ENCODE results near the gene PPFIA3. TPM values are rescaled to one million over a fixed set of nuclear protein-coding genes. Genes with fewer than 3 reads are reported as not detected.
"Not testable (repeated sequence)": the region's sequence is repeated elsewhere in the genome, so short reads cannot be mapped to it uniquely, and the experiment has no call there.

PPFIA3 gene
- total RNA-seq, 4 donors from 2014 or later: 1.8 to 6.7 (median 3.5) TPM

DNA sequence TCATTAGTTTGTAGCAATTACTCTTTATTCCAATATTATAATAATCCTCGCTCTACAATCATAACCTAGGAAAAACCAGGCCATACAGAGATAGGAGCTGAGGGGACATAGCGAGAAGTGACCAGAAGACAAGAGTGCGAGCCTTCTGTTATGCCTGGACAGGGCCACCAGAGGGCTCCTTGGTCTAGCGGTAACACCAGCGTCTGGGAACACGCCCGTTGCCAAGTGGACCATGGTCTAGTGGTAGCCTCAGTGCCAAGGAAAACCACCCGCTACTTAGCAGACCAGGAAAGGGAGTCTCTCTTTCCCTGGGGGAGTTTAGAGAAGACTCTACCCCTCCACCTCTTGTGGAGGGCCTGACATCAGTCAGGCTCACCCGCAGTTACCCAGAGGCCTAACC is 44.5 kb upstream of the PPFIA3 start:
- H3K9me3 ChIP-seq, H3K4me1 ChIP-seq, H3K4me3 ChIP-seq, H3K27ac ChIP-seq, H3K36me3 ChIP-seq: not testable (repeated sequence)
- TF ChIP-seq CTCF (IDR thresholded peaks at IDR 0.05): peak; percentile 57 to 73 (median 62)
- peak; percentile 37 to 57 for DNase-seq (ENCODE audit: low spot score in 2 of 2)
- H3K27me3 ChIP-seq: peaks cover 4 to 44% of the 10 kb centered on the region in 2 donors
- 12 to 15% methylated on average over 9 of the region's 9 CpGs for WGBS, 2 donors

DNA sequence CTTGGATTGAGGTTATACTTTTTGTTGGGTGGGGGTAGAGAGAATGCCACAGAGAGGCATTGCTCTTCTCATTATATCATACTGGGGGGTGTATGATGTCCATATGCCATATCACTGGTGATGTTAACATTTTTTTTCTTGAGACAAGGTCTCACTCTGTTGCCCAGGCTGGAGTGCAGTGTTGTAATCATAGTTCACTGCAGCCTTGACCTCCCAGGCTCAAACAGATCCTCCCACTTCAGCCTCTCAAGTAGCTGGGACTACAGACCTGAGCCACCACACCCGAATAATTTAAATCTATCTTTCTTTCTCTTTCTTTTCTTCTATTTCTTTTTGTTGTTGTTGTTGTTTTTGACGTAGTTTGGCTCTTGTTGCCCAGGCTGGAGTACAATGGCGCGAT is 39.0 kb upstream of the PPFIA3 start:
- Histone ChIP-seq H3K27me3 (no peaks in the 10 kb centered on the region), H3K4me3 (no peak overlapping the region), H3K4me1 (peaks cover 0 to 8% (median 4%) of the 10 kb centered on the region in 4 donors), H3K36me3 (no peaks in the 10 kb centered on the region), H3K27ac (no peak overlapping the region), H3K9me3 (no peaks in the 10 kb centered on the region)
- DNase-seq (ENCODE audit: low spot score in 2 of 2): no peak
- TF ChIP-seq EP300 (IDR thresholded peaks at IDR 0.05) (no peak), POLR2A (IDR thresholded peaks at IDR 0.05) (no peak), CTCF (IDR thresholded peaks at IDR 0.05) (no peak)
- 91 to 92% methylated on average over 4 of the region's 4 CpGs for WGBS, 2 donors

DNA sequence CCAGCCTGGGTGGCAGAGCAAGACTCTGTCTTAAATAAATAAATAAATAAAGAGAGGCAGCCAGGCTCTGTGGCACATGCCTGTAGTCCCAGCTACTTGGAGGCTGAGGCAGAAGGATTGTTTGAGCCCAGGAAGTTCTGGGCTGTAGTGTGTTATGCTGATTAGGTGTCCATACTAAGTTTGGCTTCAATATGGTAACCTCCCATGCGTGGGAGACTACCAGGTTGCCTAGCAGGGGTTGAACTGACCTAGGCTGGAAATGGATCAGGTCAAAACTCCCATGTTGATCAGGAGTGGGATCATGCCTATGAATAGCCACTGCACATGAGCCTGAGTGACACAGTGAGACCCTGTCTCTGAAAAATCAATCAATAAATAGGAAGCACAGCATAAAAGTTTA is 38.1 kb upstream of the PPFIA3 start:
- Histone ChIP-seq H3K4me3 (no peak overlapping the region), H3K27ac (no peak overlapping the region), H3K36me3 (no peaks in the 10 kb centered on the region), H3K27me3 (no peaks in the 10 kb centered on the region), H3K4me1 (peaks cover 0 to 12% (median 7%) of the 10 kb centered on the region in 4 donors), H3K9me3 (no peaks in the 10 kb centered on the region)
- WGBS, 2 donors: 69 to 82% methylated on average over 1 of the region's 1 CpG
- no peak for DNase-seq (ENCODE audit: low spot score in 2 of 2)
- no peak for TF ChIP-seq EP300 (IDR thresholded peaks at IDR 0.05)
- TF ChIP-seq POLR2A (IDR thresholded peaks at IDR 0.05): no peak
- TF ChIP-seq CTCF (IDR thresholded peaks at IDR 0.05): no peak

DNA sequence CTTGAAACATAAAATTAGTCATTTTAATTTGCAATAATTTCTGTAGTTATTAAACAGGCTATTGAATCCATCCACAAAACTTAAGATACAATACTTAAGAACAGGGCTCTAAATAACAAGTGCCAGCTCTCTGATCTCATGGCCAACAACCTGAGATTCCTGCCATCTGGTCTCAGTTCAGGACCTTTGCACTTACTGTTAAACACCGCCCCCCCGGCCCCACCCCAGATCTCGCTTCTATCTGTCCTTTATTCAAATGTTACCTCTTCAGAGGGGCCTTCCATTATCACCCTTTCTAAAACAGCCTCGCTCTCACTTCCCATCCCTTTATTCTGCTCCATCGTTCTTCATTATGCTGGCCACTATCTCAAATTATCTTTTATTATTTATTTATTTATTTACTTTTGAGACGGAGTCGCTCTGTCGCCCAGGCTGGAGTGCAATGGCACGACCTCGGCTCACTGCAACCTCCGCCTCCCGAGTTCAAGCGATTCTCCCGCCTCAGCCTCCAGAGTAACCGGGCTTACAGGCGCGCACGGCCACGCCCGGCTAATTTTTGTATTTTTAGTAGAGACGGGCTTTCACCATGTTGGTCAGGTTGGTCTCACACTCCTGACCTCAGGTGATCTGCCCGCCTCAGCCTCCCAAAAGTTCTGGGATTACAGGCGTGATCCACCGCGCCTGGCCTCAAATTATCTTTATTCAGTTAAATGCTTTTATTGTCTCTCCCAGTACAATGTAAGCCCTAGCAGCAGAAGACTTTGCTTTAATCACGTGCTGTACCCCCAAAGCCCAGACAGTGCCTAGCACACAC is 34.9 kb upstream of the PPFIA3 start:
- 69 to 70% methylated on average over 26 of the region's 26 CpGs for WGBS, 2 donors
- Histone ChIP-seq H3K27ac (peak overlapping the region; percentile 75 to 95 (median 87)), H3K36me3 (peaks cover 0 to 24% (median 0%) of the 10 kb centered on the region in 3 donors), H3K4me3 (peak overlapping the region; percentile 71 to 98 (median 90)), H3K9me3 (no peaks in the 10 kb centered on the region), H3K27me3 (no peaks in the 10 kb centered on the region), H3K4me1 (peaks cover 0 to 38% (median 18%) of the 10 kb centered on the region in 4 donors)
- no peak for TF ChIP-seq CTCF (IDR thresholded peaks at IDR 0.05)
- TF ChIP-seq POLR2A (IDR thresholded peaks at IDR 0.05): no peak
- no peak for TF ChIP-seq EP300 (IDR thresholded peaks at IDR 0.05)
- DNase-seq (ENCODE audit: low spot score in 2 of 2): peak in 1 of 2 donors; percentile 8

Measured in tibial nerve (tissue), 4 donors.